Measurements from ENCODE around the gene ELL.
A peak's percentile ranks its signal among the peaks of the same experiment; 100 is the strongest.

The ELL gene

DNA sequence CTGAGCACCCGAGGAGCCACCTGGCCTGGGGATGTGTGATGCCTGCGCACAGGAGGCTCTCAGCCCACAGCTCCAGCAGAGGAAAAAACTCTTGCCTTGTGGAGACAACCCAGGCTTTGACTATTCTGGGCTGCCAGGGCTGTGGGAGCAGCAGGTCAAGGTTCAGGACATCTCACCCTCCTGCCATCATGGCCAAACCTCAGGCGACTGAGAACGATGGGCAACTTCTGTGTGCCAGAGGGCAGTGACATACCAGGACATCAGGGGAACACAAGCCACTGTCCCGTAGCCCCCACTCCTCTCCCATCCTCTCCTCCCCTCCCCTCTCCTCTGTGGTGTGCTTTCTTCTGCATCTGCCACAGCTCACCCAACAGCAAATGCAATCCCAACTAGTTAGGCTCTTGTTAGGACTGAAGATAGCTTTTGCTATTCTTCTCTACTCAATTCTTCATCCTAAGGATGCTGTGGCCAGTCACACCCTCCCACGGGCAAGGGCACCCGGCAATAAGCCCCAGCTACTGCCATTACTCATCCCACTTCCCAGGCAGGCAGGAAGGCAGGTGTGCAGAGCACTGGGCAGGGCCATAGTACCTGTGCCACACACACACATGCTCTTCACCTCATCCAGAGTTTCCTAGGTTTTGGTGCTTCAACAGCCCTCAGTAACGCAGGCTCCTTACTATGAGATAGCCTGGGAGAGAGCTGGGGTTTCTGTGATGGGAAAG lies 16.8 kb downstream of the ELL start:
- 95% methylated on average over 8 of the region's 8 CpGs for WGBS
- H2AK5ac ChIP-seq (ENCODE audit: low read length, severe bottlenecking) = no peak overlapping the region
- H3K23ac ChIP-seq (ENCODE audit: low read length in 2 of 2) = no peak overlapping the region
- H2BK120ac ChIP-seq (ENCODE audit: low read depth, low read length) = no peak overlapping the region
- H4K91ac ChIP-seq (ENCODE audit: low read length) = peak overlapping the region; percentile 24
- H3K4ac ChIP-seq (ENCODE audit: low read depth in 1 of 2, low read length in 2 of 2) = no peak overlapping the region
- H3K4me3 ChIP-seq (ENCODE audit: insufficient read depth in 1 of 2, low read depth in 1 of 2, low read length in 2 of 2) = no peak overlapping the region
- H3K36me3 ChIP-seq (ENCODE audit: control insufficient read depth in 1 of 2, insufficient read depth in 2 of 2, low read depth in 1 of 2, low read length in 2 of 2) = peaks cover 3 to 26% of the 10 kb centered on the region in 2 experiments
- H3K9ac ChIP-seq (ENCODE audit: low read length) = no peak overlapping the region
- H2AFZ ChIP-seq (ENCODE audit: low read depth, low read length) = no peak overlapping the region
- peak overlapping the region in 1 of 2 experiments; percentile 46 for H3K18ac ChIP-seq (ENCODE audit: low read depth in 1 of 2, low read length in 2 of 2)
- H3K4me2 ChIP-seq (ENCODE audit: low read length, poor library complexity, severe bottlenecking) = no peak overlapping the region
- no peaks in the 10 kb centered on the region for H3K9me3 ChIP-seq (ENCODE audit: control insufficient read depth, low read length)
- H3K79me1 ChIP-seq (replicated peaks; ENCODE audit: low read length, poor library complexity, severe bottlenecking) = peaks cover 12% of the 10 kb centered on the region
- H2BK12ac ChIP-seq (ENCODE audit: low read length in 2 of 2) = peak overlapping the region in 1 of 2 experiments; percentile 51
- H3K14ac ChIP-seq (ENCODE audit: low read length in 2 of 2) = no peak overlapping the region
- H2BK15ac ChIP-seq (ENCODE audit: low read depth, poor library complexity, severe bottlenecking) = no peak overlapping the region
- peaks cover 64% of the 10 kb centered on the region for H3K4me1 ChIP-seq (ENCODE audit: control insufficient read depth, insufficient read depth, low read depth, low read length)
- no peak overlapping the region for H3K27ac ChIP-seq (ENCODE audit: low read length, poor library complexity, severe bottlenecking)
- no peak for DNase-seq
- no peak overlapping the region for H4K8ac ChIP-seq (ENCODE audit: low read length)
- H3K27me3 ChIP-seq (ENCODE audit: control insufficient read depth in 1 of 2, insufficient read depth in 1 of 2, low read length in 2 of 2) = no peaks in the 10 kb centered on the region
- no peak overlapping the region for H2BK5ac ChIP-seq (ENCODE audit: low read depth, low read length, poor library complexity, severe bottlenecking)

DNA sequence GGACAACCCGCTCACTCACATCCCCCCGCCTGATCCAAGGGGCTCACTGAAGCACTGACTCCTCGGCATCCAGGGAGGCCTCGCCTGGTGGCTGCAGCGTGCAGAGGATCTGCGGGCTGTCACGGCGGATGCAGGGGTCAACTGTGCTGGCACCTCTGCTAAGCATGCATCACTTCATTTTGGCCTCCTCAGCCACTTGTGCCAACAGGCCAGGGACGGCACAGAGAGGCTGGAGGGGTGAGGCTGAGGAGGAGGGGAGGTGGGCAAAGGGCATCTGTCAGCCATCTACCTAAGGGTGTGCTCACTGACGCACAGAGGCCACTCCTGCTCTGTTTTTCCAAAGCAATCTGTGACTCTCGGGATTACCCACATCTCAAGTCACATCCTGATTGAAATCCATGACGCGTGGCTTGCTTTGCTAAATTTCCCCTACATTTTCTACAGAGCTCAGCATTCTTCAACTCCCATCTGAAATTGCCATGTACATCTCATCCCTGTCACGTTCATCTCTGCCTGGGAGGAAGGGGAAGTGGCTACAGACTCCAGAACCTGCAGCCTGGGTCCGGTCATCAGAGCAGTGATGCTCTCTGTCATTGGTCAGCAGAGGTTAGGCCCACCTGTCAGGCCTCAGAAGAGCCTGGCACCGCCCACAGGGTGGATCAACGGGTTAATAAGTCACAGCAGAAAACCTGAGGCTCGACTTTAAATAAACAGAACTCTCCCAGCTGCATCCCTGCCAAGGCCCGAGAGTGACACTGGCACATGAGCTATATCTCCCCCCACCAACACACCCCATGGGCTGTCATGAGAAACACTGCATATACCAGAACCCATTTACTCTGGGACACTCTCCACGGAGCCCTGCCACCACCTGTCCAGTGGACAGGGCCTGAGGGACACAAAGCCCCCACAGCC lies 17.6 kb downstream of the ELL start:
- Histone ChIP-seq H2AK5ac (ENCODE audit: low read length, severe bottlenecking) (no peak overlapping the region), H2BK15ac (ENCODE audit: low read depth, poor library complexity, severe bottlenecking) (no peak overlapping the region), H3K14ac (ENCODE audit: low read length in 2 of 2) (peak overlapping the region in 1 of 2 experiments; percentile 19), H4K91ac (ENCODE audit: low read length) (peak overlapping the region; percentile 35), H3K4ac (ENCODE audit: low read depth in 1 of 2, low read length in 2 of 2) (peak overlapping the region in 1 of 2 experiments; percentile 13), H3K36me3 (ENCODE audit: control insufficient read depth in 1 of 2, insufficient read depth in 2 of 2, low read depth in 1 of 2, low read length in 2 of 2) (peaks cover 3 to 26% of the 10 kb centered on the region in 2 experiments), H3K4me1 (ENCODE audit: control insufficient read depth, insufficient read depth, low read depth, low read length) (peaks cover 62% of the 10 kb centered on the region), H3K4me3 (ENCODE audit: insufficient read depth in 1 of 2, low read depth in 1 of 2, low read length in 2 of 2) (no peak overlapping the region), H3K4me2 (ENCODE audit: low read length, poor library complexity, severe bottlenecking) (peak overlapping the region; percentile 5), H2BK12ac (ENCODE audit: low read length in 2 of 2) (peak overlapping the region in 1 of 2 experiments; percentile 3), H3K27me3 (ENCODE audit: control insufficient read depth in 1 of 2, insufficient read depth in 1 of 2, low read length in 2 of 2) (no peaks in the 10 kb centered on the region), H3K23ac (ENCODE audit: low read length in 2 of 2) (no peak overlapping the region), H3K18ac (ENCODE audit: low read depth in 1 of 2, low read length in 2 of 2) (peak overlapping the region in 1 of 2 experiments; percentile 13), H2AFZ (ENCODE audit: low read depth, low read length) (no peak overlapping the region), H2BK120ac (ENCODE audit: low read depth, low read length) (no peak overlapping the region), H2BK5ac (ENCODE audit: low read depth, low read length, poor library complexity, severe bottlenecking) (no peak overlapping the region), H3K27ac (ENCODE audit: low read length, poor library complexity, severe bottlenecking) (no peak overlapping the region), H3K79me1 (replicated peaks; ENCODE audit: low read length, poor library complexity, severe bottlenecking) (peaks cover 14% of the 10 kb centered on the region), H3K9ac (ENCODE audit: low read length) (no peak overlapping the region), H3K9me3 (ENCODE audit: control insufficient read depth, low read length) (no peaks in the 10 kb centered on the region), H4K8ac (ENCODE audit: low read length) (no peak overlapping the region)
- 75% methylated on average over 20 of the region's 20 CpGs for WGBS
- no peak for DNase-seq

- no peak overlapping the region for H3K23ac ChIP-seq (ENCODE audit: low read length in 2 of 2)
- peak overlapping the region in 1 of 2 experiments; percentile 13 for H3K18ac ChIP-seq (ENCODE audit: low read depth in 1 of 2, low read length in 2 of 2)
- H4K8ac ChIP-seq (ENCODE audit: low read length) = no peak overlapping the region
- H3K36me3 ChIP-seq (ENCODE audit: control insufficient read depth in 1 of 2, insufficient read depth in 2 of 2, low read depth in 1 of 2, low read length in 2 of 2) = peaks cover 3 to 26% of the 10 kb centered on the region in 2 experiments
- H3K27ac ChIP-seq (ENCODE audit: low read length, poor library complexity, severe bottlenecking) = no peak overlapping the region
- H3K9ac ChIP-seq (ENCODE audit: low read length) = no peak overlapping the region
- H3K4ac ChIP-seq (ENCODE audit: low read depth in 1 of 2, low read length in 2 of 2) = peak overlapping the region in 1 of 2 experiments; percentile 13
- H2BK12ac ChIP-seq (ENCODE audit: low read length in 2 of 2) = peak overlapping the region in 1 of 2 experiments; percentile 0
- no peak overlapping the region for H2BK15ac ChIP-seq (ENCODE audit: low read depth, poor library complexity, severe bottlenecking)
- H3K27me3 ChIP-seq (ENCODE audit: control insufficient read depth in 1 of 2, insufficient read depth in 1 of 2, low read length in 2 of 2) = no peaks in the 10 kb centered on the region
- H3K9me3 ChIP-seq (ENCODE audit: control insufficient read depth, low read length) = no peaks in the 10 kb centered on the region
- H3K14ac ChIP-seq (ENCODE audit: low read length in 2 of 2) = peak overlapping the region in 1 of 2 experiments; percentile 28
- peaks cover 61% of the 10 kb centered on the region for H3K4me1 ChIP-seq (ENCODE audit: control insufficient read depth, insufficient read depth, low read depth, low read length)
- no peak for DNase-seq
- peak overlapping the region; percentile 35 for H4K91ac ChIP-seq (ENCODE audit: low read length)
- peaks cover 13% of the 10 kb centered on the region for H3K79me1 ChIP-seq (replicated peaks; ENCODE audit: low read length, poor library complexity, severe bottlenecking)
- H2AFZ ChIP-seq (ENCODE audit: low read depth, low read length) = no peak overlapping the region
- no peak overlapping the region for H2BK120ac ChIP-seq (ENCODE audit: low read depth, low read length)
- WGBS = 81% methylated on average over 13 of the region's 15 CpGs
- no peak overlapping the region for H3K4me3 ChIP-seq (ENCODE audit: insufficient read depth in 1 of 2, low read depth in 1 of 2, low read length in 2 of 2)
- H2BK5ac ChIP-seq (ENCODE audit: low read depth, low read length, poor library complexity, severe bottlenecking) = no peak overlapping the region
- H2AK5ac ChIP-seq (ENCODE audit: low read length, severe bottlenecking) = no peak overlapping the region
- no peak overlapping the region for H3K4me2 ChIP-seq (ENCODE audit: low read length, poor library complexity, severe bottlenecking)
These were observed 18.4 kb downstream of the ELL start for GRCh38 chr19:18503337-18503970.
